Measurements from ENCODE around the gene KASH5.

Gene KASH5

DNA sequence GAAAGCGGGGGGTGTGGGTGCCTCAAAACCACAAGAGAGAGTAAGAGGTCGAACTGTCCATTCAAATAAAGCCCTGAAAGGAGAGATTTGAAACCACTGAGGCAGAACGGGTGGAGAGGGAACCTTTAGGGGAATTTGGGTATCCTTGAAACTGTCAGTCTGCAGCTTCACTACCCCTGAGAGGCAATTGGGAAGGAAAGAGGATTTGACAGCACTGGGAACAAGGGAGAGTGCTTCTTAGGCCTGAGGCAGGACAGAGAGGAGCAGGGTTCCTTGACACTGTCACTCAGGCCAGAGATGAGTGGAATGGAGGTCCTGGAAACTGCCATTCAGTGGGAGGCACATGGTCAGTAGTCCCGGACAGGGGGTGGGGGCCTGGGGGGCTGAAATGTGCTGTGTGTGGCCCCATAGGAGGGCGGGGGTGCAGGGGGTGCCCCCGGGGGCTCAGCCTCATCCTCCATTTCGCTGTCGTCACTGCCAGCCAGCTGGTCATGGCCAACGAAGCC is 42.2 kb downstream of the KASH5 start:
- Histone ChIP-seq H3K4me3 (ENCODE audit: low read length) (no peak overlapping the region), H3K9ac (ENCODE audit: low read length) (no peak overlapping the region), H2AFZ (ENCODE audit: low read depth, low read length) (peak overlapping the region; percentile 68; the same call in 1 of the 2 replicates), H3K27me3 (ENCODE audit: low read depth, low read length) (peaks cover 22% of the 10 kb centered on the region), H3K4me2 (ENCODE audit: low read length) (peak overlapping the region; percentile 20; the same call in 1 of the 2 replicates), H3K27ac (ENCODE audit: low read length) (no peak overlapping the region), H3K36me3 (replicated peaks; ENCODE audit: low read depth, low read length) (no peaks in the 10 kb centered on the region), H3K9me3 (ENCODE audit: insufficient read depth, low read length) (no peaks in the 10 kb centered on the region), H3K4me1 (ENCODE audit: low read length) (peaks cover 10% of the 10 kb centered on the region), H4K20me1 (ENCODE audit: insufficient read depth, low read length) (no peaks in the 10 kb centered on the region), H3K79me2 (ENCODE audit: low read length) (no peaks in the 10 kb centered on the region)
- TF ChIP-seq EZH2phosphoT487 (IDR thresholded peaks at IDR 0.05; ENCODE audit: low read depth) = no peak
- TF ChIP-seq, protein P1, sequence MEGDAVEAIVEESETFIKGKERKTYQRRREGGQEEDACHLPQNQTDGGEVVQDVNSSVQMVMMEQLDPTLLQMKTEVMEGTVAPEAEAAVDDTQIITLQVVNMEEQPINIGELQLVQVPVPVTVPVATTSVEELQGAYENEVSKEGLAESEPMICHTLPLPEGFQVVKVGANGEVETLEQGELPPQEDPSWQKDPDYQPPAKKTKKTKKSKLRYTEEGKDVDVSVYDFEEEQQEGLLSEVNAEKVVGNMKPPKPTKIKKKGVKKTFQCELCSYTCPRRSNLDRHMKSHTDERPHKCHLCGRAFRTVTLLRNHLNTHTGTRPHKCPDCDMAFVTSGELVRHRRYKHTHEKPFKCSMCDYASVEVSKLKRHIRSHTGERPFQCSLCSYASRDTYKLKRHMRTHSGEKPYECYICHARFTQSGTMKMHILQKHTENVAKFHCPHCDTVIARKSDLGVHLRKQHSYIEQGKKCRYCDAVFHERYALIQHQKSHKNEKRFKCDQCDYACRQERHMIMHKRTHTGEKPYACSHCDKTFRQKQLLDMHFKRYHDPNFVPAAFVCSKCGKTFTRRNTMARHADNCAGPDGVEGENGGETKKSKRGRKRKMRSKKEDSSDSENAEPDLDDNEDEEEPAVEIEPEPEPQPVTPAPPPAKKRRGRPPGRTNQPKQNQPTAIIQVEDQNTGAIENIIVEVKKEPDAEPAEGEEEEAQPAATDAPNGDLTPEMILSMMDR (IDR thresholded peaks at IDR 0.05; ENCODE audit: low read depth, low read length) = no peak

DNA sequence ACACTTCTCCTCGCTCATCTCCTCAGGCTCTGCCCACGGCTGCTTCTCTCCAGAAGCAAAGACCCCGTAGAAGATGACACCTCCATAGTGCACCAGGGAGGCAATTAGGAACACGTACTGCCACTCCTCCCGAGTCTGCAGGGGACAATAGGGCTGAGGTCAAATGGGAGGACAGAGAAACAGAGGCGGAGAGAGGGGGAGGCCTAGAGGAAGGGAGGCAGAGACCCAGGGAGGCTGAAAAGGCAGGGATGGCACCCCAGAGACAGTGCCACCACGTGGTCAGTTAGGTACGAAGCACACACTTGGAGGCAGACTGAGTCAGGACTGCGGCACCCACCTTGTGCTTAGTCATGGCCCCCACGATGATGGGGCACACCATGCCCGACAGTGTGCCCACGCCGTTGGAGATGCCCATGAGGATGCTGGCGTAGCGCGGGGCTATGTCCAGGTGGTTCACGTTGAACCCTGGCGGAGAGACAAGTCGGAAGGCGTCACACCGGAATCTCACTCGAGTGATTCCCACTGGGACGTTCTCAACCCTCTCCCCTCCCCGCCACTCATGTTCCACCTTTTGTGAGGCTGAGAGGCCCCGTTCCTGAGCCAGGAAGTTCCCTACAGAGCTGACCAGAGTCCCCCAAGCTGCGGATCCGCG is 42.8 kb downstream of the KASH5 start:
- Histone ChIP-seq H3K4me1 (ENCODE audit: low read length) (peaks cover 10% of the 10 kb centered on the region), H3K4me3 (ENCODE audit: low read length) (no peak overlapping the region), H3K27me3 (ENCODE audit: low read depth, low read length) (peaks cover 16% of the 10 kb centered on the region), H3K9me3 (ENCODE audit: insufficient read depth, low read length) (no peaks in the 10 kb centered on the region), H4K20me1 (ENCODE audit: insufficient read depth, low read length) (no peaks in the 10 kb centered on the region), H2AFZ (ENCODE audit: low read depth, low read length) (peak overlapping the region; percentile 68; the same call in 1 of the 2 replicates), H3K9ac (ENCODE audit: low read length) (no peak overlapping the region), H3K27ac (ENCODE audit: low read length) (no peak overlapping the region), H3K36me3 (replicated peaks; ENCODE audit: low read depth, low read length) (no peaks in the 10 kb centered on the region), H3K79me2 (ENCODE audit: low read length) (no peaks in the 10 kb centered on the region), H3K4me2 (ENCODE audit: low read length) (peak overlapping the region; percentile 20; the same call in 1 of the 2 replicates)
- TF ChIP-seq, protein P1 (IDR thresholded peaks at IDR 0.05; ENCODE audit: low read depth, low read length) = peak; percentile 66
- TF ChIP-seq EZH2phosphoT487 (IDR thresholded peaks at IDR 0.05; ENCODE audit: low read depth) = no peak

DNA sequence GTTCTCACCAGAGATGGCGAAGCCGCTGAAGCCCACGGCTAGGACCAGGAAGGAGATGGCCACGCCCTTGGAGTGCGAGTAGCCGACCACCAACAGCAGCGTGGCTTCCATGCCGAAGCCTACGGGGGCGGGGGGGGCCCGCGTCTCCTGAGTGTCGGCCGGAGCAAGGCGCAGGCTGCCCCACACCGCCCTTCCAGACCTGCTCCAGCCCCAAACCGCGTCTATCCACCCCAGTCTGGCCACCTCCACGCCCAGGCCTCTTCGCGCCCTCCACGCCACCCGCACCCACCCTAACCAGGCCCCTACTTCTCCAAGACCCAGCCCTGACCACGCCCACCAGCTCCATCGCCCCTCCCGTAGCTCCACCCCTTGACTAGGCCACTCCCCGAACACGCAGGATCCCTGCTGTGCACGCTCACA is 43.3 kb downstream of the KASH5 start:
- H4K20me1 ChIP-seq (ENCODE audit: insufficient read depth, low read length) = no peaks in the 10 kb centered on the region
- no peak overlapping the region for H3K27ac ChIP-seq (ENCODE audit: low read length)
- no peak overlapping the region for H3K9ac ChIP-seq (ENCODE audit: low read length)
- no peak overlapping the region for H3K4me2 ChIP-seq (ENCODE audit: low read length)
- H3K4me1 ChIP-seq (ENCODE audit: low read length) = peaks cover 10% of the 10 kb centered on the region
- TF ChIP-seq, protein P1 (IDR thresholded peaks at IDR 0.05; ENCODE audit: low read depth, low read length) = no peak
- TF ChIP-seq EZH2phosphoT487 (IDR thresholded peaks at IDR 0.05; ENCODE audit: low read depth) = no peak
- no peaks in the 10 kb centered on the region for H3K9me3 ChIP-seq (ENCODE audit: insufficient read depth, low read length)
- no peak overlapping the region for H3K4me3 ChIP-seq (ENCODE audit: low read length)
- no peaks in the 10 kb centered on the region for H3K36me3 ChIP-seq (replicated peaks; ENCODE audit: low read depth, low read length)
- H2AFZ ChIP-seq (ENCODE audit: low read depth, low read length) = no peak overlapping the region
- H3K79me2 ChIP-seq (ENCODE audit: low read length) = no peaks in the 10 kb centered on the region
- peaks cover 11% of the 10 kb centered on the region for H3K27me3 ChIP-seq (ENCODE audit: low read depth, low read length)

DNA sequence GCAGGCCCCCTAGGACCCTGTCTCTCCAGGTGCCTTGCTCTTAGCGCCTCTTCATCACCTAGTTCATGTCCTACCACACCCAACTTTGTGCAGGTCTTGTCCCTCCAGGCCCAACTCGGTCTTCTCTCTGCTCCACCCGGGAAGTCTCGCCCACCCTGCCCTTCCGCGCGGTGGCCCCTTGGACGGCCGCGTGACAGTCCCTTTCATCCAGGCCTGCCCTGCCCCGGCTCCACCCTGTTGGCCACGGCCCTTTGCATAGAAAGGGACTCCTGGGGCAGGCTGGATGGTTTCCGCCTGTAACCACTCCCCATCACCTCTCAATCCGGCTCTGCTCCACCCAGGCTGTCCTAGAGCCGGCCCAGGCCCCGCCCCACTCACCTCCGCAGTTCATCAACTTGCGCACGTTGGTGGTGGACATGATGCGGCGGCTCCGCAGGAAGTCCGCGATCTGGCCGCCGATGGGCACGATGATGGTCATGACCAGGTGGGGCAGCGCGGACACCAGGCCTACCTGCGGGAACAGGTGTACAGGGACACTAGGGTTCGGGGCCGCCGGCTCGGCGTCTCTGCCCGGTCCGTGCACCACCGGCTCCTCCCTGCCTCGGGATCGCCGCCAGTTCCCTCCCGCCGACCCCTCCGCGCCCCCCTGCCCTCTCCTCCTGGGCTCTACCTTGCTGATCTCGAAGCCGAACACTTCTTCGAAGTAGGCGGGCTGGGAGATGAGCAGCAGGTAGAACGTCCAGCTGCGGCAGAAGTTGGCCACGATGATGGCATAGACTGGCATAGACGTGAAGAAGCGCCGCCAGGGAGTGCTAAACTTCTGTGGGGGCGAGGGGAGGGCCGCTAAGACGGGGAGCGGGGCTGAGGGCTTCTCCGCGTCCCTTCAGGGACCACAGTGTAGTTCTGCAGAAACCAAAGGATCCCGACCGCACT is 44.4 kb downstream of the KASH5 start:
- Histone ChIP-seq H3K4me2 (ENCODE audit: low read length) (no peak overlapping the region), H3K9me3 (ENCODE audit: insufficient read depth, low read length) (no peaks in the 10 kb centered on the region), H3K36me3 (replicated peaks; ENCODE audit: low read depth, low read length) (no peaks in the 10 kb centered on the region), H3K27ac (ENCODE audit: low read length) (no peak overlapping the region), H4K20me1 (ENCODE audit: insufficient read depth, low read length) (no peaks in the 10 kb centered on the region), H3K9ac (ENCODE audit: low read length) (no peak overlapping the region), H3K4me1 (ENCODE audit: low read length) (peaks cover 10% of the 10 kb centered on the region), H3K4me3 (ENCODE audit: low read length) (no peak overlapping the region), H2AFZ (ENCODE audit: low read depth, low read length) (no peak overlapping the region), H3K27me3 (ENCODE audit: low read depth, low read length) (peaks cover 8% of the 10 kb centered on the region), H3K79me2 (ENCODE audit: low read length) (no peaks in the 10 kb centered on the region)
- no peak for TF ChIP-seq EZH2phosphoT487 (IDR thresholded peaks at IDR 0.05; ENCODE audit: low read depth)
- TF ChIP-seq, protein P1 (IDR thresholded peaks at IDR 0.05; ENCODE audit: low read depth, low read length) = no peak
